Measurements from ENCODE around the gene KY.

GRCh38 chr3:134672571-134672970 is 21.7 kb upstream of the KY start:
- TF ChIP-seq CTCF (IDR thresholded peaks at IDR 0.05; ENCODE audit: low read depth, low read length, missing input control) (no peak), ATF3 (IDR thresholded peaks at IDR 0.05) (no peak), FOXA2 (IDR thresholded peaks at IDR 0.05) (no peak), MAX (IDR thresholded peaks at IDR 0.05) (no peak), SP1 (IDR thresholded peaks at IDR 0.05) (no peak), RAD21 (IDR thresholded peaks at IDR 0.05) (no peak), TAF1 (conservative IDR thresholded peaks at IDR 0.05) (no peak), FOXA1 (IDR thresholded peaks at IDR 0.05) (no peak), YY1 (IDR thresholded peaks at IDR 0.05) (no peak), GABPA (IDR thresholded peaks at IDR 0.05 in 1 of 2, conservative IDR thresholded peaks at IDR 0.05 in 1 of 2) (no peak)
- TF ChIP-seq, protein P1, sequence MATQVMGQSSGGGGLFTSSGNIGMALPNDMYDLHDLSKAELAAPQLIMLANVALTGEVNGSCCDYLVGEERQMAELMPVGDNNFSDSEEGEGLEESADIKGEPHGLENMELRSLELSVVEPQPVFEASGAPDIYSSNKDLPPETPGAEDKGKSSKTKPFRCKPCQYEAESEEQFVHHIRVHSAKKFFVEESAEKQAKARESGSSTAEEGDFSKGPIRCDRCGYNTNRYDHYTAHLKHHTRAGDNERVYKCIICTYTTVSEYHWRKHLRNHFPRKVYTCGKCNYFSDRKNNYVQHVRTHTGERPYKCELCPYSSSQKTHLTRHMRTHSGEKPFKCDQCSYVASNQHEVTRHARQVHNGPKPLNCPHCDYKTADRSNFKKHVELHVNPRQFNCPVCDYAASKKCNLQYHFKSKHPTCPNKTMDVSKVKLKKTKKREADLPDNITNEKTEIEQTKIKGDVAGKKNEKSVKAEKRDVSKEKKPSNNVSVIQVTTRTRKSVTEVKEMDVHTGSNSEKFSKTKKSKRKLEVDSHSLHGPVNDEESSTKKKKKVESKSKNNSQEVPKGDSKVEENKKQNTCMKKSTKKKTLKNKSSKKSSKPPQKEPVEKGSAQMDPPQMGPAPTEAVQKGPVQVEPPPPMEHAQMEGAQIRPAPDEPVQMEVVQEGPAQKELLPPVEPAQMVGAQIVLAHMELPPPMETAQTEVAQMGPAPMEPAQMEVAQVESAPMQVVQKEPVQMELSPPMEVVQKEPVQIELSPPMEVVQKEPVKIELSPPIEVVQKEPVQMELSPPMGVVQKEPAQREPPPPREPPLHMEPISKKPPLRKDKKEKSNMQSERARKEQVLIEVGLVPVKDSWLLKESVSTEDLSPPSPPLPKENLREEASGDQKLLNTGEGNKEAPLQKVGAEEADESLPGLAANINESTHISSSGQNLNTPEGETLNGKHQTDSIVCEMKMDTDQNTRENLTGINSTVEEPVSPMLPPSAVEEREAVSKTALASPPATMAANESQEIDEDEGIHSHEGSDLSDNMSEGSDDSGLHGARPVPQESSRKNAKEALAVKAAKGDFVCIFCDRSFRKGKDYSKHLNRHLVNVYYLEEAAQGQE (IDR thresholded peaks at IDR 0.05) = no peak

Measured in liver (tissue), 3 donors.